Skin epidermis (tissue), 12 donors: ENCODE measurements around the gene HDGFL3.
"Not testable (repeated sequence)": the region's sequence is repeated elsewhere in the genome, so short reads cannot be mapped to it uniquely, and the experiment has no call there.

Experiments
- H3K27ac ChIP-seq, 21 experiments: fragments of 200-600 bp; sonication (generic) in 11 of 21; one replicate each; pipeline ENCODE4 v1.5.0; 2020; ENCODE audit warnings: mild to moderate bottlenecking in 3 of 21, inconsistent platforms in 2 of 21, moderate library complexity in 2 of 21
- H3K4me3 ChIP-seq, 7 experiments: fragments of 200-600 bp; sonication (generic) in 2 of 7; one replicate each; pipeline ENCODE4 v1.5.0; 2020; ENCODE audit warnings: inconsistent platforms in 2 of 7, mild to moderate bottlenecking in 2 of 7, moderate library complexity in 1 of 7

The HDGFL3 gene

DNA sequence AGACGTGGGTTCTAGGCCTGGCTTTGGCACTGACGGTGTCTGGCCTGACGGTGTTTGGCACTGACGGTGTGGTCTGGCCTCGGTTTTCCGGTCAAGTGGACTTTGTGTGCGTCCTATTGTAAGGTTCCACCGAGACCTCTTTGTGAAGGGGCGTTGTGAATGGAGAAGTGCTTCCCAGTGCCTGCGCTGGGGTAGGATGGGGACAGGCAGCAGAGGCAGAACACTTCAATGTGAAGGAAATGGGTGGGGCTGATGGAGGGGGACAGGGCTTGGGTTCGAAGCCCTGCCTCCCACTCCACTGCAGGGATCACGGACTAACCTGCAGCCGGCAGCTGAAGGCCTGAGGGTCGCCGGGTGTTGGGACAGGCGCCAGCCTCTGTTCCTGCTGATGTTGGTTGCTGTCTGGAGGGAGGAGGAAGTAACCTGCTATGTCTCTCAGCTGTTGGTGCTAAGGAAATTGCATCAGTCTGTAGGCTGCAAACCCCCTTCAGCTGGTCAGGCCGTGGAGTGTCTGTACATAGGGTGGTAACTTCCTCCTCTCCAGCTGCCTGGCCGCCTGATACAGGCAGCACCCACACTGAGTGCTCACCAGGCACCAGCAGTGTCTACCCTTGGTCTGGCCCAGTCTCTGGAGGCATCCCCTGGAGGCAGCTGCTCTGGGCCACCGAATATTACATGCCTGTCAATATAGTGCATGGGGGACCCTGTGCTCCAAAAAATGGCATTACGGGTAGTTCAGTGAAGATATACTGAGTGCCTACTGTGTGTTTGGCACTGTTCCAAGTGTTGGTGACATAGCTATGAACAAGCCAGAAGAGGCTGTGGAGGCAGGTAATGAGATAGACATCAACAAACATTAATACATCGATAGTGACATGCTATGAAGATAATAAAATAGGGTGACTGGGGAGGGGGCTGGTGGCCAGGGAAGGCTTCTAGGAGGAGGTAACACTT, 99.1 kb downstream of the HDGFL3 start:
- H3K27ac ChIP-seq: peak overlapping the region in 15 of 21 experiments; percentile 11 to 87 (median 69)
- peak overlapping the region; percentile 30 to 56 (median 40) for H3K4me3 ChIP-seq

DNA sequence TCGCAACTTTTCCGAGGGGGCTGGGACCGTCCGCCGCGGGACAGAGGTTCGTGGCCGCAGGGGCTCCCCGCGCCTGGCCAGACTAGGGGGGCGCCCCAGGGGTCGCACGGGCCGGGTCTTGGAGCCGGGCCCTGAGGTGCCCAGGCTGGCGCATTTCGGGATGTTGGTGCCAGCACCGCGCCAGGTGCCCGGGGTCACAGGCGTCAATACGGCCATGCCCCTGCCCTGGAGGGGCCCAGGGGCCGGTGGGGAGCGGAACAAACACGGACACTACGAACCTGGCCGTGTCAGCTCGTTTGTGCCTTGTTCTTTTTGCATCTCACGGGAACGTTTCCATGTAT, 99.8 kb downstream of the HDGFL3 start:
- H3K4me3 ChIP-seq: peak overlapping the region; percentile 30 to 56 (median 40)
- H3K27ac ChIP-seq: peak overlapping the region in 18 of 21 experiments; percentile 28 to 87 (median 70)

DNA sequence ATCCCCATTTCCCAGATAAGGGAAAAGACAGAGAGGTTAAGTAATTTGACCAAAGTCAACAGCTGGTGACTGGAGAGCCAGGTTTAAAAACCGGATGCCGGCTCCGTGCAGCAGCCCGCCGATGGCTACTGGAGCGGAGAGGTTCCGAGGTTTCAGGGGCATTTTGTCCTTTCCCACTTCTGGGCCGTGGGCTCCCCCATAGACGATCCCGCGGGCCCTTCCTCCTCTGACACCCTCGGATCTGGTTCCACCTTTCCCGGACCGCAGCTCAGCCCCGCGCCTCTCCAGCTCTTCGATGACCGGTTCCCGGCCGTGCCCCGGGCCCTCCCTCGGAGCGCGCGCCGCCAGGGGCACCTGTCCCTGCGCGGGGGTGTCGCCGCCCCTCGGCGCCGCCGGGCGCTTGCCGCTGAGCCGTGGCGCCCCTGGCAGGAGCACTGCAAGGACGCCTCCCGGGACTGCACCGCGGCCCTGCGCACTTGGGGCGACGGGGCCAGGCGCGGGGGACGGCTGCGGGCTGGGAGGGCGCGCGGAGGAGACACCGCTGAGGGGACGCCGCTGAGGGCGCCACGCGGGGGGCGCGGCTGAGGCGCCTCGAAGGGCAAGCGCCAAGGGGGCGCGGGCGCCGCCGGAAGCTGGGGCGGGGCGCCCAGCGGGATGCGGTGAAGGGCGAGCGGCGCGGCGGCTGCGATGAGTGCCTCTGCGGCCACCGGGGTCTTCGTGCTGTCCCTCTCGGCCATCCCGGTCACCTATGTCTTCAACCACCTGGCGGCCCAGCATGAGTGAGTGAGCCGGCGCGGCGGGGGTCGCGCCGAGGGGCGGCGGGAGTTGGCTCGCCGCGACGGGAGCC, 100.4 kb downstream of the HDGFL3 start, which contains the start of gene TM6SF1:
TSS of gene TM6SF1 (plus strand) at position 652 of the 847 bp plus-strand sequence. CDS start at position 688, 36 bp downstream.
- Histone ChIP-seq H3K27ac (peak within 1 kb of the TSS in 19 of 21 experiments; percentile 28 to 87 (median 69)), H3K4me3 (peak within 1 kb of the TSS; percentile 30 to 56 (median 40))

DNA sequence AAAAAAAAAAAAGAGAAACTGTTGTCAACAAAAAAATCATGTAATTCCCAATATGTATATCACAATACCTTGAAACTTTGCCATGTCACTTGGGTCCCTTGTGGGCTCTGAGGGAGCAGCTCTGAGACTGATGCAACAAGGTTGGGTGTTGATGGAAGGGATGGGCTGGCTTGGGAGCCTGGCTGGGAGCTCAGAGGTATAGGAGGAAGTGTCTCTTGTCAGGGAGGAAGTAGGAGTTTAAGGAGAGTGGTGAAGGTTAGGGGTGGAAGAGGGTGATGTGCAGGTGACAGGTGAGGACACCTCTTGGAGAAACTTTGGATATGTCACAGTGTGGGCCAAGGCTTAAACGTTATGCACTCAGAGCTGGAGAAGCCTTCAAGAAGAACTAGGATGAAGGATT, 102.2 kb downstream of the HDGFL3 start:
- Histone ChIP-seq H3K27ac (no peak overlapping the region), H3K4me3 (no peak overlapping the region)

DNA sequence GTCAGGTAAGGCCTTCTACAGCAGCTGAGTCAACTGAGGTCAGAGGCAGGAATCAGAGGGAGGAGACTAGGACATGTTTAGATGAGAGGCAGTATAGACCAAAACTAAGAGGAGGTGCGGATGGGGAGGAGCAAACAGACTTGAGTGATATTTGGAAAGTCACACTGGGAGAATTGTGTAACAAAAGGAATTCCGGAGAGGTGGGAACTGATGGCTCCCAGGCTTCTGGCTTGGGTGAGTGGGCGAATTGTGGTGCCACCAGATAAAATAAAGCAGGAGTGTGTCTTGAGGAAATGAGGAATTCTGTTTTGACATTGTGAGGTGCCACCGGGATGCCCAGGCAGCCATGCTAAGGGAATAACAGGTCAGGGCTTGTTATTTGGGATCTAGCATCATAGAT, 103.5 kb downstream of the HDGFL3 start:
- no peak overlapping the region for H3K27ac ChIP-seq

DNA sequence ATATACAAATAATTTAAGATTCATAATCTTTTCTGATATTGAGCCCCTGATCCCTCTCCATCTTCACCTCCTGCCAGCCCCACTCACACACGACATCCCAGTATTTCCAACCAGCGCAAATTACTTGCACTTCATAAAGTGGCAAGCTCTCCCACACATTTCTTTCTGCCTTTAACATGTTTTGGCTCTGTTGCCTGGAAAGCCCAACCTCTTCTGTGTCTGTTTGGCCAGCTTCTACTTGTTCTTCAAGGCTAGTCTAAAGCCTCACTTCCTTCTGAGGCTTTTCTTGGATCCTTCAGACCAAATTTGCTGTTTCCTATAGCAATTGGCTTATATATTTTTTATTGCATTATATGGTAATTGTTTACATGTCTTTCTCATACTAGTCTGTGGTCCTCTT, 105.3 kb downstream of the HDGFL3 start:
- Histone ChIP-seq H3K4me3 (no peak overlapping the region), H3K27ac (no peak overlapping the region)

More for the DNA sequence above, 103.5 kb downstream of the HDGFL3 start:
- no peak overlapping the region for H3K4me3 ChIP-seq

DNA sequence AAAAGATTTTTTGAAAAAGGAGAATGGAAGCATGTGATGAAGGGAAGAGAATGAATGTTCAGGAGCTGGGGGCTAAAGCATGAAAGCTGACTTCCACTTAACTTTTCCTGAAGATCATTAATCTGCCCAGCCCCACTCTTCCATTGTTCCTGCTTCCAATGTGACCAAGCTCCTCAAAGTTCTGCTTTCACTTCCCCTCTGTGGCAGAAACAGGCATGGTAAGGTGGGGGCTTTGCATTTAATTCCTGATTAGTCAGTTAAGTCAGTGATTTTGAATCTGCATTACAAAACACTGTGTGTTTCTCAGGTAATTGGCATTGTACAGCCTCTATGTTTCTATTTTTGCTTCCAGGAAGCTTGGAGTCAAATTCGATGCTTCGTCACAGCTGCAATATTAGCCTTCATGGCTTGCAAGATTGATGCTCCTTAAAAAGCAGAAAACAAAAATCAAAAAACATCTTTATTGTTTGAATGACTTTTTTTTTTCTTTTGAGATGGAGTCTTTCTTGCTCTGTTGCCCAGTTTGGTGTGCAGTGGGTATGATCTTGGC, 107.5 kb downstream of the HDGFL3 start:
- H3K27ac ChIP-seq: no peak overlapping the region

DNA sequence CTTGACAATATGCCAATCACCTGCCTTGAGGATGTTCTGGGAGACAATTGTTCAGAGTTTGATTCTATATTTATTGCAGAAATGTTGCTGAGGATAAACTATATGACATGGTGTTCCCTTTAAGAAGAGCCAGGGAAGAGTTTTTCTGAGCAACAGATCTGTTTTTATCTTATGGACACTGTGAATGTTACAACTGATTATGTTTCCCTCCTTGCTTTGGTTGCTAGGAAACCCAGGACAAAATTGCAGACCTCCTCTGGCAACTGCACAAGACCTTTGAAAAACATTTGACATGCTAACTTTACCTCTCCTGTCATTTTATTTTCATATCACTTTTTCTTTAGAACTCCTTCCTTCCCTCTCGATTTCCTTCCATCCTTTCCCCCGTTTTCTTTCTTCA, 108.3 kb downstream of the HDGFL3 start:
- Histone ChIP-seq H3K27ac (no peak overlapping the region), H3K4me3 (no peak overlapping the region)

More for the DNA sequence above, 107.5 kb downstream of the HDGFL3 start:
- H3K4me3 ChIP-seq: no peak overlapping the region

DNA sequence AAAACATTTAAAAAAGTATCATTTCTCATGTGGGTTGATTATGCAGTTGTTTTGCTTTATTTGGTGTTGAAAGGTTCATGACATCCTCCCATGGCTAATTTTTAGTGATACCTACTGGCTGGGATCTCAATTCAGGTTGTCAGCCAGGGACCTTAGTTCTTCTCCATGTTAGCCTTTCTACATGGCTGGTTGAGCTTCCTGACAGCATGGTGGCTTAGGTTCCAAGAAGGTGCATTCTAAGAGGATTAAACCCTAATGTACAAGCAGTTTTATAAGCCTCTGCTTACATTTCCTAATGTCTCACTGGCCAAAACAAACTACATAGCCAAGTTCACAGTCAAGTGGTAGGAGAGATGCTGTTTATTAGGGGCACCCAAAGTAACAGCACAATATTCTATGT, 109.5 kb downstream of the HDGFL3 start:
- no peak overlapping the region for H3K27ac ChIP-seq
- H3K4me3 ChIP-seq: no peak overlapping the region

DNA sequence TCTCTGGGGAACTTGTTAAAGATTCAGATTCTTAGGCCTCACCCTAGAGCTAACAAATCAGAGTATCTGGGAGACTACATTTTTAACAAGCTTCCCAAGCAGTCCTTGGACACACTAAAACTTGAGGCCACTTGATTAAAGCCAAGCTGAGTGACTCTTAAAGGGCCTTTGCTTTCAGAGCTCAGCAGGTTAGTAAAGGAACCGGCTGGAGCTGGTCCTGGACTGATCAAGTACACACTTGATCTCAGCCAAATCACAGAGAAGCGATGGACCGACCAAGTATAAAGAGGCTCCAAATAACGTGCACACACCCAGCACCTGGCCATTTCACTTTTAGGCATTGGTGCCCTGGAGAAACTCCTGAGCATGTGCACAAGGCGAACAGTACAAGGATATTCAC, 113.0 kb downstream of the HDGFL3 start:
- no peak overlapping the region for H3K27ac ChIP-seq
- H3K4me3 ChIP-seq: no peak overlapping the region

DNA sequence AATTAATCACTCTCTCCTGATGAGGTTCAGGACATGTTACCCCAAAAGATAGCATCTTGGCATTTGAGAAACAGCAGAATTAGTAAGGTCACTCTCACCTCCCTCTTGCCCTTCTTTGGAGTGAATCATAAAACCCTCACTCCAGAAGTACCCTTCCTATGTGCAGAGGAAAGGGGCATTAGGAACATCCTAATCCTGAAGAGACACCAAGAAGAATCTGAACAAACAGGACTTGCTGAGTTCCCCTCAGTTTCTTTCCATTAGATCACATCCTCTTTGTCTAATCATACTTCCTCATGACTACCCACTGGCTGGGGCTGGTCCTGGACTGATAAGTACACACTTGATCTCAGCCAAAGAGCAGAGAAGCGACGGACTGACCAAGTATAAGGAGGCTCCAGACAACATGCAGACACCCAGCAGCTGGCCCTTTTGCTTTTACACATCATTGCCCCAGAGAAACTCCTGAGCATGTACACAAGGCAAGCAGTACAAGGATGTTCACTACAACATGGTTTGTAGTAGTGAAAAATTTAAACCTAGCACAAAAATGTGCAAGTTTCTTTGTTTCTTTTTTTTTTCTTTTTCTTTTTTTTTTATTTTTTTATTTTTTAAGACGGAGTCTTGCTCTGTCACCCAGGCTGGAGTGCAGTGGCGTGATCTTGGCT, 115.2 kb downstream of the HDGFL3 start:
- peak overlapping the region in 13 of 21 experiments; percentile 0 to 75 (median 39) for H3K27ac ChIP-seq
- H3K4me3 ChIP-seq: no peak overlapping the region

DNA sequence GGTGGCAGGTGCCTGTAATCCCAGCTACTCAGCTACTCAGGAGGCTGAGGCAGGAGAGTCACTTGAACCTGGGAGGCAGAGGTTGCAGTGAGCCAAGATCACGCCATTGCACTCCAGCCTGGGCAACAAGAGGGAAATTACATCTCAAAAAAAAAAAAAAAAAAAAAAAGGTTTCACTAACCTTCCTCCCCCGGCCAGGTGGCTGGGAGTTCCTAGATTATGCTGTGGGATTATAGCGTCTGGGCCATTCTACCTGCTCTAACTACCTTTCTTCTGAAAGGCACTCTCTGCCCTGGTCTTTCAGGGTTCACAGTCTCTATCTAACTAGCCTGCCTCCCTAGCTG, 115.7 kb downstream of the HDGFL3 start:
- H3K27ac ChIP-seq: peak overlapping the region in 11 of 21 experiments; percentile 3 to 75 (median 31)
- not testable (repeated sequence) for H3K4me3 ChIP-seq

DNA sequence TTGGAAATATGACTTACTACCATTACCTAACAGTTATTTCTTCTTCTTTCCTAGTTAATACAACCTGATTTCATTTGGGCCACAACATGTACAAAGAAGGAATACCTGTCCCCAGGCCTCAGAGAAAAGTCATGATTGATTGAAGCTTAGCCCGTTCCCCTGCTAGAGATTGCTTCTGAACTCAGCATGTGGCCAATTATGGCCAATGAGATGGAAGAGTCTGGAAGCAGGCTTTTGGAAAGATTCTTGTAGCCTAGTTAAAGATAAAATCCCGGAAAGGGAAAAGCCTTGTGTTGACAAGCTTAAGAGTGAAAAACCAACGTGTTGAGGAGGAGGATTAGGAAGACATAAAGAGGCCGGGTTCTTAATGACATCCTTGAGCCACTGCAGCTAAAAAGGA, 117.2 kb downstream of the HDGFL3 start:
- no peak overlapping the region for H3K27ac ChIP-seq
- H3K4me3 ChIP-seq: no peak overlapping the region

DNA sequence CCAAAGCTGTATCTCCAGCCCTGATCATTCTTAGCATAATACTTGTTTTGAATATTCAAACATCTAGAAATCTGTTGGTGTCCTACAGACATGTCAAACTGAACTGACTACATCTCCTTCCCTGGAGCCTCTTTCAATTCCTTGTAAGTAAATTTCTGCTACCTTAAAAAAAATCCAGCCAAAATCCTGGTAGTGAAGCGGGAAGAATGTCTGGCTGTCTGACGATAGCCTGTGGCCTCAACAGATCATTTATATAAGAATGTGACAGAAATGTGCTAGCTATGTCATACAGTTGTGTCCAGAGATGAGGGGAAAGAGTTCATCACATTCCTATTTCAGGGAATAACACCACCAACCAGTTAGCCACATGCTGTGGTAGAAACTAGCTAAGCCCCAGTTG, 118.7 kb downstream of the HDGFL3 start:
- H3K27ac ChIP-seq: no peak overlapping the region

DNA sequence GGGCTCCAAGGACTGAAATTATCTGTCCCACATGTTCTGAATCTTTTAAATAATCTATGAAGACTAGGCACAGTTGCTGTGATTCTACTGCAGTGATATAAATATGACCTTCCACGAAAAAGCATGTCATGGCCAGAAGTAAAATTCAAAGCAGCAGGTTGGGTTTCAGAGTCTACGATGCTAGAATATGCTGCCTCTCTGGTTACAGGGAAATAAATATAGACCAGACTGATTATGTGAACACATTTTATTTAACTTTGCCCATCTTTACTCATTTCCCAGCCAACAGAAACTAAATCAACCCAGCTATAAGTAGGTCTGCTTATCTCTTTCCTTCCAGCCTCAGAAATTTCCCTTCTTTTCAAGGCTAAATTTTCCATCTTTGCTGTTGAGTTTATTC, 120.0 kb downstream of the HDGFL3 start:
- Histone ChIP-seq H3K27ac (no peak overlapping the region), H3K4me3 (no peak overlapping the region)

More for the DNA sequence above, 118.7 kb downstream of the HDGFL3 start:
- H3K4me3 ChIP-seq: no peak overlapping the region

DNA sequence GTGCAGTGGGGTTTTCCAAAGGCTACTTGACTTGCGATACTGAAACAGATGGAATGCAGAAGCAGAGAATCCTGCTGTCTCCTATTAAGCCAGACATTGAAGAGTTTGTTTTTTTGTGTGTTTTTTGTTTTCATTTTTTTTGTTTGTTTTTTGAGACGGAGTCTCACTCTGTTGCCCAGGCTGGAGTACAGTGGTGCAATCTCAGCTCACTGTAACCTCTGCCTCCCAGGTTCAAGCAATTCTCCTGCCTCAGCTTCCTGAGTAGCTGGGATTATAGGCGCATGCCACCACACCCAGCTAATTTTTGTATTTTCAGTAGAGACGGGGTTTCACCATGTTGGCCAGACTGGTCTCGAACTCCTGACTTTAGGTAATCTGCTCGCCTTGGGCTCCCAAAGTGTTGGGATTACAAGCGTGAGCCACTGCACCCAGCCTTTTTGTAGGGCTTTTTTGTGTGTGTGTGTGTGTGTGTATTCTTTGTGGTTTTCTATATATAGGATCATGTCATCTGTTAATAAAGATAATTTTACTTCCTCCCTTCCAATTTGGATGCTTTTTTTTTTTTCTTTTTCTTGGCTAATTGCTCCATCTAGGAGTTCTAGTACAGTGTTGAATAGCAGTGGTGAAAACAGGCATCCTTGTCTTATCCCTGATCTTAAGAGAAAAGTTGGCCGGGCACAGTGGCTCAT, 121.6 kb downstream of the HDGFL3 start:
- not testable (repeated sequence) for H3K4me3 ChIP-seq, H3K27ac ChIP-seq

DNA sequence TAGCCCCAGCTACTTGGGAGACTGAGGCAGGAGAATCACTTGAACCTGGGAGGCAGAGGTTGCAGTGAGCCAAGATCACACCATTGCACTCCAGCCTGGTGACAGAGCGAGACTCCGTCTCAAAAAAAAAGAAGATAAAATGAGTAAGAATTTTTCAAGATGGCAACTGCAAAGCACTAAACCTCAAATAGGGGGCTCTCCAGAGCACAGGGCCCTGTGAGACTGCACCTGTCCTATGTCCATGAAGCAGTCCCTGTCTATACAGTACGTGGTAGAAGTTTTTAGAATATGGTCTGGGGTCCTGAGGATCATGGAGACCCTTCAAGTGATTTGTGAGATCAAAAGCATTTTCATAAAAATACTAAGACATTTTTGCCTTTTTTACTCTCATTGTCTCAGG, 122.2 kb downstream of the HDGFL3 start:
- not testable (repeated sequence) for H3K4me3 ChIP-seq, H3K27ac ChIP-seq

DNA sequence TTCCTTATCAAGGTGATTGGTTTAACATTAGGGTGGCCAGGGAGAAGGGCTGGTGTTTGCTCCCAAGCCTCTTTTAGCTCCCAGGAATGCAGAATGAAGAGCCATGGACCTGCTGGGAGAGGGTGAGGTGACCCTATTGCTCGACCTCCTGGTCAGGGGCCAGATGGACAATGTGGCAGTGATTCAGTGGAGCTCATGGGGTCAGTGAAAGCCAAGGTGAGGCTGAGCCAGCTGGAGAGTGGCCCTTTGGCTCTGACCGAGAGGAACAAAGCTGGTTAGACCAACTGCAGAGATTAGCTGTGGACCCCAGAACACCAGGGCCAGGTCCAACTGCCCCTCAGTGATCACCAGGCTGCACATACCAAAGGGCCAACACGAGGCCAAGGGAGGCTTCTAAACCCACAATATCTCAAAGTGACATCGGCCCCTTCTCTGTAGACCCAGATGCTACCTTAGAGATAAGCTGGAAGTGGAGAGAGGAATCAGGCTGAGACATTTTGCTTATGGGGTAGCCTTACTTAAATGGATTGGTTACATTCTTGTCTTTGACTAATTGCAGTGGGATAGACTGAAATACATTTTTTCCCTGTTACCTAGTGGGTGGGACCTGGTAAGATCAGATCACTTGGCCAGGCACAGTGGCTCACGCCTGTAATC, 124.8 kb downstream of the HDGFL3 start:
- H3K4me3 ChIP-seq: no peak overlapping the region
- H3K27ac ChIP-seq: no peak overlapping the region
